HPDE6-E6E7 (cell line): ENCODE data around the gene EREG.

Source experiments
- DNase-seq: peaks from one replicate; pipeline ENCODE4 v3.0.0; 2011; ENCODE audit warnings: missing footprints; ENCODE audit errors: extremely low spot score

EREG gene

DNA sequence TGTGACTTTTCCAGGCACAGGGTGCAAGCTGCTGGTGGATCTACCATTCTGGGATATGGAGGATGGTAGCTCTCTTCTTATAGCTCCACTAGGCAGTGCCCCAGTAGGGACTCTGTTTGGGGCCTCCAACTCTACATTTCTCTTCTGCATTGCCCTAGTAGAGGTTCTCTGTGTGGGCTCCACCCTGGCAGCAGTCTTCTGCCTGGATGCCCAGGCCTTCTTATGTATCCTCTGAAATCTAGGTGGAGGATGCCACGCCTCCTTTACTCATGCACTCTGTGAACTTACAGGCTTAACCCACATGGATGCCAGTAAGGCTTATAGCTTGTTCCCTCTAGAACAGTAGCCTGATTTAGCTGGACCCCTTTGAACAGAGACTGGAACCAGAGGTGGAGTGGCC lies 20.9 kb upstream of the EREG start:
- no peak for DNase-seq

GRCh38 chr4:74353858-74354257 lies 11.1 kb upstream of the EREG start:
- DNase-seq, result no peak

DNA sequence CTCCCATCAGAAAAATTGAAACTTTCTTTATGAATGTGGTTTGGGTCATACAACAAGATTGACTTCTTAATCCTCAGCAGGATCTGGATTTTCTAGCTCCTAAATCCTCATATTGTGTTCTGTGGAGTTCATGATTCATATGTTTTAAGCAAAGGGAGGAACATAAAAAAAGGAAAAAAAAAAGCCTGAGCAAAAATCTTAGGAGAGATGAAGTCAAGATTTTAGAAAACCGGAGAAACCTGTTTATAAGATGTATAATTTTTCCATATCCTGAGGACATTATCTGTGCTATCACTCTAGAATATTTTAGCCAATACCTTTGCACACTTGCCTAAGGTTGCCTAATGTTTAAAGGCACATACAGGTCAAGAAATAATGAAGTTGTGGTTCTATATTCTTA lies 7.0 kb upstream of the EREG start:
- DNase-seq, result no peak

GRCh38 chr4:74361671-74362070 lies 3.3 kb upstream of the EREG start:
- DNase-seq, result no peak

DNA sequence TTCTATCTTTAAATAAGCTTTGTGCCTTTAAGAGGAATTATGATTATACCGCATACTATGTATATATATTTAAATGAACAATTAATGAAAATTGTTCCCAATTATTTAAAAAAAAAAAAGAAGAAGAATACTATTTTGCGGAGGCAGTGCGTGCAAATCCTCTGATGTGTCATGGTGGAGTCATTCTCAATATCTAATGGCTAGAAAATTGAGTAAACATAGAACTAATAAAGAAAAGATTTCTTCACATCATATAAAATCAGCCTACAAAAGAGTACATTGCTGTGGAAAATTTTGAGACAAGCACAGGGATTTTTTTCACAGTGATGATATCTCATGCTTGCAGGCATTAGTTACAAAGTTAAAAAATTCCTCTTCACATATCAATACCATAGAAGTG lies 2.6 kb upstream of the EREG start:
- no peak for DNase-seq

DNA sequence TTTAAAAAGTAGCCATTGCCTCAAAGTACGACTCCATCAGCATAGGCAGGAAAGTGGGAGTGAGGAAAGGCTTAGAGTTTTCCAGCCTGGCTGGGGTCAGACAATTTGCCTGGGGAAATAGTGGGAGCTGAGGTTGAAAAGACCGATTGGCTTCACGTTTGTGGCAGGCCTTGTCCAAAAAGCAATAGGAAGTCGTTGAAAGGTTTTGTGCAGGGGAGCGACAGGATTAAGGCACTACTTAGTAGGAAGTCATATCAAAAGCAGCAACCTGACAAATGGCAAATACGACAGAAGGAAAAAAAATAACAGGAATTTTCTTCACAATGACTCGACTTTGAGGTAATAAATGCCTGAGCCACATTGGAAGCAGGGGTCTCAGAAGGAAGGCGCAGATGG lies 691 bp upstream of the EREG start:
- no peak for DNase-seq

DNA sequence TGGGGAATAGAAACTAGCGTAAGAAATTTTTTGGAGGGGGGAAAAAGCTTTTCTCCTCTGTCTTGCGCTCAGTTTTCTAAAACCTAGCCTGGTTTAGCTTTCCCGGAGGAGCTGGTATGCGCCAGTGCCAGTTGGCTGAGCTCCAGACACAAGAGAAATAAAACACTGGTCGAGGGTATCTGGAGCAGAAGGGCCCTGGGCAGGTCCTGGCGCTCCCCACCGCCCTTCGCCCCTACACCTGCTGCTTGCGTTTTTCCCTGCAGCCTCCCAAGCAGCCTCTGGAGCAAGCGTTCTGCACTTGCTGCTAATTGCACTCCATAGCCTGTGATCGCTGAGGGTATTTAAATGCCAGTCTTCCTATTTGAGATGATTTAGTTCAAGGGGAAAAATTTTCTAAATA lies 816 bp downstream of the EREG start:
- DNase-seq, result no peak

DNA sequence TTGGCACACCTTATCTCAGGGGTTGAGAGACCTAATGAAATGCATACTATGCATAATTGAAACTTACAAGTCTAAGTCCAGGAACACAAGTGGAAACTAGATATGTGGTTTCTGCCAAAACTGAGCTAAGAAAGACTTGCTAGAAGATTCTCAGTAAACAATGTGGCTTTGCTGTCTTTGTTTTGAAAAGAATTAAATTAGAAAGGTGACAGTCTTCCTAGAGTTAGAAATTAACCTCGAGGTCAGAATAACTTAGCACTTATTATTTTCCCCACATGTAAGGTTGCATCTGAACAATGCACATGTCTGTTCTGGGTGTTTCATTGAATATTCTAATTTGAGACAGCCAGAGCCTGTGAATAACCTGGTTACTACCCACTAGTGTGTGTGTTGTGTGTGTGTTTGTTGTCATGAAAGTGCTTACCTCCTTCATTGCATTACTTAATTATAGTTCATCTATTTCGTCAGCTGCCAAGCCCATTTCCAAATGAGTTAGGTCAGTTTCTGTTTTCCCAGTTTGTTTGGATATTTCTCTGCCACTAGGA lies 1.5 kb downstream of the EREG start:
- no peak for DNase-seq

- no peak for DNase-seq
These were observed 2.8 kb downstream of the EREG start for GRCh38 chr4:74367656-74368290.

GRCh38 chr4:74368596-74368995 lies 3.7 kb downstream of the EREG start:
- no peak for DNase-seq

GRCh38 chr4:74369855-74370254 lies 4.9 kb downstream of the EREG start:
- no peak for DNase-seq

GRCh38 chr4:74370912-74371311 lies 6.0 kb downstream of the EREG start:
- no peak for DNase-seq

DNA sequence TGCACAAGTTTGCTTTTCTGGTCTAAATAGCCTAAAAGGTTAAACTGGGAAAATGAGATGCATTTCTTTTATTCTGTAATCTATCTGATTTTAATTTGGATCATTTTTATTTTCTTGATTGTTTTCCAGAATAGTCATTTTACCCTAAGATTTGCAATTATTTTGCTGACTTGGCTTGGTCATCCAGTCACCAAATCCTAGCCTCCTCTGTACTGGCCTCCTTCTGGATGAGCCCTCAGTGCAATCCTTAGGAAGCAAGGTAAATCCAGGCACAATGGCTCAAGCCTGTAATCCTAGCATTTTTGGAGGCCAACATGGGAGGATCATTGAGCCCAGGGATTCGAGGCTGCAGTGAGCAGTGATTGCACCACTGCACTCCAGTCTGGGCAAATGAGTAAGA lies 9.2 kb downstream of the EREG start:
- no peak for DNase-seq

- peak; percentile 81 for DNase-seq
These were observed 9.8 kb downstream of the EREG start for GRCh38 chr4:74374561-74375327.

- DNase-seq, result no peak
These were observed 11.0 kb downstream of the EREG start for GRCh38 chr4:74375824-74376426.

- no peak for DNase-seq
These were observed 12.0 kb downstream of the EREG start for GRCh38 chr4:74376888-74377483.

DNA sequence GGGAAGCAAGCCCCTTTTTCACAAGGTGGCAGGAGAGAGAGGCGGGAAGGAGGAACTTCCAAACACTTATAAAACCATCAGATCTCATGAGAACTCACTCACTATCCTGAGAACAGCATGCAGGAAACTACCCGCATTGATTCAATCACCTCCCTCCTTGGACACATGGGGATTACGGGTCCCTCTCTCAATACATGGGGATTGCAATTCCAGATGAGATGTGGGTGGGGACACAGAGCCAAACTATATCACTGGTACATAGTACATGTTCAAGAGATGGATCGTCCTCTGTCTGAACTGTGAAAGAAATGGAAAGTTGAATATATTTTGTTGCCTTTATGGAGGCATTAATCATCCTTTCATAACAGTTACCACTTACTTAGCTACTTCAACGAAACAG lies 12.8 kb downstream of the EREG start:
- no peak for DNase-seq

DNA sequence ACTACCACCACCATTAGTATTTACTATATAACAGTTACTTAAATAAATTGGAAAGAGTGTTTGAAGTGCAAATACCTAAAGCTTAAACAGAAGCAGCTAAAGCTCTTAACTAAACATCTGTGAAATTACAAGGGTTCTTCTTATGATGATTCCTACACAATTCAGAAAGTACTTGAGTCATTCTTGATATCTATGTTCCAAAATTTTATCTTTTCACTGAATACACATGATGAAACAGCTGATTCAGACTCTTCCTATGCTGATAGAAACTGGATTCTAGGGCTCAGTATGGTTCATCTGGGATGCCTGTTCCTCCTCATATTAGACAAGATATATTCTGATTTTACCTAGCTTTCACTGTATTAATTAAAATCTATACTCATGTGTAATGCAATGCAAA lies 13.6 kb downstream of the EREG start:
- no peak for DNase-seq

GRCh38 chr4:74379912-74380311 lies 15.0 kb downstream of the EREG start:
- DNase-seq, result no peak

- no peak for DNase-seq
These were observed 20.4 kb downstream of the EREG start for GRCh38 chr4:74385386-74385785.

- no peak for DNase-seq
These were observed 21.2 kb downstream of the EREG start for GRCh38 chr4:74386159-74386558.

DNA sequence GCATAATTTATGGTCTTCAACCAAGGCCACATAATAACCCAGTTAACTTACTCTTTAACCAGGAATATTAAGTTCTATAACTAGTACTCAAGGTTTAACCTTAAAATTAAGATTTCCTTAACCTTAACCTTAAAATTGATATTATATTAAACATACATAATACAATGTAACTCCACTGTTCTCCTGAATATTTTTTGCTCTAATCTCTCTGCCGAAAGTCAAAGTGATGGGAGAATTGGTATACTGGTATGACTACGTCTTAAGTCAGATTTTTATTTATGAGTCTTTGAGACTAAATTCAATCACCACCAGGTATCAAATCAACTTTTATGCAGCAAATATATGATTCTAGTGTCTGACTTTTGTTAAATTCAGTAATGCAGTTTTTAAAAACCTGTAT lies 22.8 kb downstream of the EREG start:
- DNase-seq, result no peak

GRCh38 chr4:74389494-74389893 lies 24.5 kb downstream of the EREG start:
- no peak for DNase-seq
